NCI-H1105 (cell line): ENCODE results near the gene RASSF8.

Experiments used
- DNase-seq: peaks from one replicate; lab custom pipeline; 2025; lab: John Stamatoyannopoulos, UW

The RASSF8 gene

DNA sequence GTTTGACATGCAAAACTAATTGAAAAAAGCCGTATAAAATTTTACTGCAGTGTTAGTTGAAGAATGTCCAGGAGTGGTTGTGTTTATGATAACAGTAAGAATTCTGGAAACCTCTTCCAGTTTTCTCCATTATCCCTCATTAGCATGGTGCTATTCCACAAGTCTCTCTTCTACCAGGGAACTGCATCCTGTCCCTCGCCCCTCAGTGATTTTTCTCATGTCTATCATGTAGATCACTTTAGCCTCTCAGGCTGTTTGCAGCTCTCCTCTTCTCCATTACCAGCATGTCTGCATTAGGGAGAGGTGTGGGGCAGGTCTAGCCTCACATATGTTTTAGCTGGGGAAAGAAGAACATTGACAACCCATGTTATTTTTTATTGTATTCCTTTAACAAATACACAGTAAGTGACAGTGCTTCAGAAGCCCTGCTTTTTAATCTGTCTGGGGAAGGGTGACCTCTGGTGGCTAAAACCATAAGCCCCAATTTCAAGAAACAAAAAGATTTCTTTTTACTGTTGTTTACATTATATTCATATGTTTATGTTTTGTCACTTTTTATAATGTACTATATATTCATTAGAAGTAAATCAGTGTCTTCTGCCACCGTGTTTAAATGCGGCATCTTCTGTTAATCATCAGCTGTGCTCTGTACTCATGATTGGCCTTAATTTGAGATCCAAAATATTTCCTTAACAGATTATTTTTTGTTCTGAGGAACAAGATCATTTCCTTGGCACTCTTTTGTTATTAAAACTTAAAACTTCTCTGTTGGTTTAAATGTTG, 70.7 kb downstream of the RASSF8 start:
- peak; percentile 16 for DNase-seq

DNA sequence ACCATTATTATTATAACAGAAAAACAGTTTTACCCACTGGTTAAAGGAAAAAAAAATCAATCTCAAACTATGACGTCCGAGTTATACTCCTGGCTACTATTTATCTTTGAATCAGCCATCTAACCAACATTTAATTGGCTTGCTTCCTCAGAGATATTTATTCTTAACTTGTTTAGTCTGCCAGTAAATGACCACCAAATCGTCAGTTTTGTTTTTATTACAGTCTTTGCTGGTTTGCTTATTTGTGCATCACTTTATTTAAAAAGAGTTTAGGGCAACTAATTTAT, 71.2 kb downstream of the RASSF8 start:
- DNase-seq: no peak

DNA sequence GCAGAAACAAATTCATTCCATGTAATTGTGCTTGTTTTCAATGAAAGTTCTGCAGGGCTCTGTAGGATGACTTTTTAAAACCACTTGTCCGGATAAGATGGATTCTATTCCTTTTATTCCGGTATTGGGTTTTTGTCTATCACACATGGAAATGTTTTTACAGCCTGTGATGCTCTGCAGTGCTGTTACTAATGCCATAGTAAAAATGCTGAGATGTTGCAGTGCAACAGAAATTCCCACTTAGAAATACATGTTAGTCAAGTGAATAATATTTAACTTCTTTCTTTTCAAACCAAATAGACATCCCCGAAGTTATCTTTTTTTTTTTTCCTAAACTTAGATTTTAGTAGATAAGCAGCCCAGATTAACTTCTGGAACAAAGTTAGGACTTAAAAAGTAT, 71.9 kb downstream of the RASSF8 start:
- no peak for DNase-seq

DNA sequence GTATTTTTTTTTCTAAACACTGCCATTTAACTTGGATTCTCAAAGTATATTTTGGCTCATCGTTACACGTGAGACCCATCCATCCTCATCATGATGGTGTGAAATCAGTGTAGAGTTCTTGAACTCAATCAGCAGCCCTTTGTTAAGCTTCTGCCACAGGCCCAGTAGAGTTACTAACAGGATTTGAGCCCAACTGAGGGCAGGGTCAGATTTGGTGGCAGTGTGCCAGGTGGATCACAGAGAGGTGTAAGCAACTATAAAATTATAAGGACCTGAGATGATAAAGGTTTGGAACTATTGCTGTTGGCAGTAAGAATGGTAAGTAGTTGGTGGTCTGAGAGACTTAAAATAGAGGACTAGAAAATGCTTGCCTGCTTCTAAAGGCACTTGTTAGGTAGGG, 72.8 kb downstream of the RASSF8 start:
- DNase-seq: no peak

DNA sequence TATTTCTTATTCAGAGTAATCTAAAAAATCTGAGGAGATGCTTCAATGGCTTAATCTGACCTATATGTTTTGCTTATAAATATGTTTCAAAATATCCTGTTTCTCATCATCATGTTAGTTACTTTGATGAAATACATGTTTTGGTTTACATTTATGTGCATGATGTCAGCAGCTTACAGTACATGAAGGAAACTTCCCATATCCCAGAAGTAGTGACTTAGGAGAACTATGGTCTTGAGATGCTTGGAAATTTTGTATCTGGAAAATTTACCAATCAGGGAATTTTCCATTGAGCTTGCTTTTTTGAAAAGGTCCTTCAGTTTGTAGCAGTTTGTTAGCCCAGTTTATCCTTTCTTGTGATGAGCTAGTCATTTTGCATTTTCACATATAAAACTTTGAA, 73.3 kb downstream of the RASSF8 start:
- DNase-seq: no peak

DNA sequence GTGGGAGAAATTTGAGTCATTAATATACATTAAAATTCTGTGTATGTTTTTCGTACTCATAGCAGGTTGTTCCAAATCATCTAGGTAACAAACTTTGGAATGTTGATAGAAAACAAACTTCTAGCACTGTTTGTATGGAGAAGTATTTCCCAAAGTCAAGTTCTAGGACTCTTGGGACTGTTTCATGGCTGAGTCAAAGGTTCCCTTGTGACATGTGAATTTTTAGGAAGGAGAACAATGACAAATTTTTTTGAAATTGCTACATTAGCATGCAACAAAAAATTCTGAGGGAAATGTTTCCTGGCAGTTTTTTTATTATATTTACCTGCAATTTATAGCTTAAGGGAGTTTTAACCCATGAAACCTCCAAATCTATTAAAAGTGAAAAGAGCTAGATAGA, 73.8 kb downstream of the RASSF8 start:
- DNase-seq: no peak

DNA sequence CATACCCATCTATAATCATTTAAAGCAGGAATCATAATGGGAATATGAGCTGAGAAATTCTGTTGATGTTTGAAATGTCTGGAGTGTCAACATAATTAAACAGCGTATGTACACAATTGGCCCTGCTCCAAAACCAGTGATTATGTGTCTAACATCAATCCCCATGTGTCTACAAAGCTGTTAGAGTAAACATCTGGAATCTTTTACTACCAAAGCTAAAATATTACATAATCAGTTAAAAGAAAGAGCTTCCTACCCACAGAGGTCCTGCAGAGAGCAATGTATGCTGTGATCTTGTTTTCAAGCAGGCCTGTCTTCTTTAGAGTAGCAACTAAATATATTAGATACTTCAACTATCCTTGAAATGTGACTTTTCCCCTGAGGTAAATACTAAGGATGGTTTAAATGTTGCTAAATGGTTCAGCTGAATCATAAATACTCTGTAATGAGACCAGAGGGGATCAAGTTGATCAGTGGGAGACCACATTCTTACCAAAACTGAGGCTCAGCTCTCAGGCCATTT, 74.3 kb downstream of the RASSF8 start:
- peak; percentile 16 for DNase-seq

DNA sequence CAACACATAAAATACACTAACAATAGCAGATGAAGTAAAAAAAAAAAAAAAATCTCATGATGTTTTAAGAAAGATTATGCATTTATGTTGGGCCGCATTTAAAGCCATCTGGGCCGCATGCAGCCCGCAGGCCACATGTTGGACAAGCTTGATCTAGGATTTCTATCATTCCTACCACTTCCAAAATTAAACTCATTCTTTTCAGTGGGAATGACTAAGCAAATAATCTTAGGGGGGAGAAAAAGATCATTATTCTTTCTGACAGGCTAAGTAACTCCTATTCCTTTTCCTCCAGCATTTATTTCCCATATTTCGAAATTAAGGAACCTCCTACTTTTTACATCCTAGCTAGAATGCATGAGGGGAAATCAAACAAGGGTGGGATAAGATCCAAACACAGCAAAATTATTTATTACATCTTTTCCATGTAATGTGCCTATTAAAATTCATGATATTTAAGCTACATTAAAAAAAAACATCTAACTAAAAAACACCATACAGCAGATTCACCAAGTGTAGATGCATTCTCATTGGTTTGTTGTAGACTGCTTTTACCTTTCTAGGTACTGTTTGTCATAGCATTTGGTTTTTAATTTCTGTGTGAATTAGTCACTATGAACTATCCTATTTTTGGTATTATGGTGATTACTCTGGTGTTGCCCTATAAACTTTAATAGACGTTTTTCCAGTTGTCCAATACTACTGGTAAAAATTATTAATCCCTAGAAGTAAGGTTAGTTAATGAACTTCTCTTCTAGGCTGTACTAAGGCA, 76.1 kb downstream of the RASSF8 start:
- DNase-seq: no peak

DNA sequence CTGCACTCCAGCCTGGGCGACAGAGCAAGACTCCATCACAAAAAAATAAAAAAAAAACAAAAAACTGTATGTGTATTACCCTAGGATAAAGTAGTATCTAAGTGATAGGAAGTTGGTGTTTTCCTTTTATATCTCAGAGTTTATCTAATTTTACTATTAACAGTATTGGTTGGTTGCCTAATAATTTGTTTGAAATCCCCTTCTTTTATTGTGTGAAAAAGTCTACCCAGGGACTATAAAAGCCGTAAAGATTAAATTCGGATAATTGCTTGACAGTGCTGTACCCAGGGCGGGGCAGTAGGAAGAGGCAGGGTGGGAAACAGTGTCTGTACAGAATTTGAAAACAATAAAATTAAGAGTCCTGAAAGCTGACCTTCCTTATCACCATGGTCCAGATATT, 78.4 kb downstream of the RASSF8 start:
- DNase-seq: no peak

DNA sequence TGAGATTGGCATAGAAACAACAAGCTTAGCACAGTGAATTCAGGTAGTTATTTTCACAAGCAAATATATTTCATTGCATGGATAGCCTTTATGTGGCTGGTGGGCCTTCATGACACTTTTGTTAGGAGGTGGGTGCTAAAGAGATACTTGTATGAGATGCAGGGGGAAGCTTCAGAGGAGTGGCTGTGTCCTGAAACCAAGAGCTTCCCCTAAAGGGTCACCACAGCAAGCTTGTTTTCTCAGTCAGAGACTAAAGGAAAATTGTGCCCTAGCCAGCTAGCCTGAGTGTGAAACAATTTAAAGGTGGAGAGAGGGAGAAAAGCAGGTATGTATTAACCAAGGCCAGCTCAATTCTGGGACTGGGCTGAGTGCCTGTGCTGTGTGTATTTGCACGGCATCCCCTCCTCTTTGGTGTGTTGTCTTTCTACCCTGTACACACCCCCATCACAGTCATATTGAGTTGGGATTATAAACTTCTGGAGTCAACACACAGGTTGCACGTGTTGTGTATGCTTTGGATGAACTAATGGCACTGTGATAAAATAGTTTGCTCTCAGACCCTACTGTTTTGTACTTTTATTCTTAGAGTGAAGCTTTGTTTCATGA, 79.2 kb downstream of the RASSF8 start:
- DNase-seq: no peak

DNA sequence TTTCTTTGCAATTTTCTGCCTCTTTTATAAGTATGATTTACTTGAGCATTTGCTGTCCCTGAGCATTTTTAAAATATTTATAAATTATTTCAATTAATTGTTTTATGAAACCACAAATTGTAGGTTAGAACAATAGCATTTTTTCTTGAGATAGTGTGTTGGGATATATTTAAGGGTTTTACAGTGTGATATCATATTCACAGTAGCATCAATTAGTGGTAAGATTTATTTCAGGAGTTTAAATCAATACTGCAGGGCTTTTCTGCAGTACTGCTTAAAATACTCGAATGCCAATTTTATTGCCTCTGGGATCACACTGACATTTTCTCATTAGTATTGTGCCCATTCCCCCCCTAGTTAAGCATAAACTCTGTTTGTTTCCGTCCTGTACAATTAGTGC, 84.2 kb downstream of the RASSF8 start:
- no peak for DNase-seq

DNA sequence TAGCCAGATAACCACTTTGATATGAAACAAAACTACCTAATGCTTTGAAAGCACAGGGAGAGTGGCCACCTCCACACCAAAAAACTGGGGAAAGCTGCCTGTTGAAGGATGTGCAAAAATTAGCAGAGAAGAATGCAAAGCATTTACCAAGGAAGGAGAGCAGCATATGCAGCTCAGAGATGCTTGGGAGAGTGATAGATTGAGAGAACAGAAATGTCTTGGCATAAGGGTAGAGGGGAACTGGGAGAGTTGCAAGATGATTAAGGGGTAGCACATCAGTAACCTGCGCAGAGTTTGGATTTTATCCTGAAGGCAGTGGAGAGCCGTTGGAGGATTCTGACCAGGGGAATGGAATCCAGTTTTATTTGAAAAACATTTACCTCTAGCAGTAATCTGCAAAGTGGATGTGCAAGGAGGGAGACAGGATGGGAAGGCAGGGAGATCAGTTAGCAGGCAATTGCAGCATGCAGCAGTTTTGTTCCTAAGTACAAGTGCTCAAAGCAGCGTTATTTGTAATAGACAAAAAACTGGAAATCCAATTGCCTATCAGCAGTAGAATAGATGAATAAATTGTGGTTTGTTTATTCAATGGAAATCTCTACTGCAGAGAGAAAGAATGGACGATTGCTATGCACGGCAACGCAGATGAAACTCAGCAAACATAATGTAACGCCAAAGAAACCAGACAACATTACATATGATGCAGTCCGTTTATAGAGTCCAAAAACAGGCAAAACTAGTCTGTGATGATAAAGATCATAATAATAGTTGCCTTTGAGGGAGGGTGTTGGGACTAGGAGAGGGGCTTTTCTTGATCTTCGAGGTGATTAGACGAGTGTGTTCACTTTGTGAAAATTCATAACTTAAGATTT, 84.9 kb downstream of the RASSF8 start:
- no peak for DNase-seq

DNA sequence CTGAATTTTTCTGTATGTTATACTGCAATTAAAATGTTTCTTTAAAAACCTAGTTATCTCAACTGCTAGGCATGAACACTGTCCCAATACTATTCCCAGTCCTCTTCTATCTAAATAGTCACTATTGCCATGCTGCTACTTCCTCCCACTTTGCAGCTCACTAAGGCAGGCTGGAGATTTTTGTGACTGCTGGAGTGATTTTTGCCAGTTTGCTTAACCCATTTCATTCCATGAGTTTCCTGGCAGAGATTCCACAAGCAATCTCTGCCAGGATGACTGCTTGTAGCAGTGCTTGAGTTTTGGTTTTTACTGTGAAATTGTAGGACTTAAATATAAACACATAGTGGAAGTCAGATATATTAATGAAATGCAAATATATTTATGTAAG, 85.5 kb downstream of the RASSF8 start:
- DNase-seq: no peak

DNA sequence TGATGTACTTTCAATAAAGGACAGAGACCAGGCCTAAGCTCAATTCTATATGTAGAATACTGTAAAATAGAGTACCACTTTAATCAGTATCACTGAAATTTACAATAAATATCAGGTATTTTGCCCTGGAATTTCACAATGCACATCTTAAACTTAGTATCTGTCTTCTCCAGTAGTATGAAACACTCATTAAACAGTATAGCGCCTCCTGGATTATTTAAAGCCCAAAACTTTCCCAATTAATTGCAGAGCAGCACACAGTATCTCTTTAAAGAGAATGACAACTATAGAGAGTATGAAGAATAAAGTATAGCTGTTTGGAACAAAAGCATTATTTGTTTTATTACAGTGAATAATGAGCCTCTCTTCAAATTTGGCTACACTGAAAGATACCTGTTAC, 86.1 kb downstream of the RASSF8 start:
- no peak for DNase-seq

DNA sequence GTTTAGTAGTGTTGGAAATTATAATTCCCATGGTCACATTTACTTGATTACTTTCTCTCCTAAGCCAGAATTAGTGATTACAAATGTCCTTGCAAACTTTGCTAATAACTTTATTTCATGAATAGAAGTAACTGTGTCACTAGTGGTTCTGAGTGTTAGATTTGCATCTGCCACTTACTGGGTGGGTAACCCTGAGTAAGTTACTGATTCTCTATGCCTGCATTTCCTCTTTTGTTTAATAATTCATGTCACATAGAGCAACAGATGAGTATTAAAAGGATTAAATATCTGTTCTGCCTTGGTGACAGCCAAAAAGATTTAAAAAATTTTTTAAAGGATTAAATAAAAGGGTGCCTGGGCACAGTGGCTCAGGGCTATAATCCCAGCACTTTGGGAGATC, 87.7 kb downstream of the RASSF8 start:
- DNase-seq: no peak

DNA sequence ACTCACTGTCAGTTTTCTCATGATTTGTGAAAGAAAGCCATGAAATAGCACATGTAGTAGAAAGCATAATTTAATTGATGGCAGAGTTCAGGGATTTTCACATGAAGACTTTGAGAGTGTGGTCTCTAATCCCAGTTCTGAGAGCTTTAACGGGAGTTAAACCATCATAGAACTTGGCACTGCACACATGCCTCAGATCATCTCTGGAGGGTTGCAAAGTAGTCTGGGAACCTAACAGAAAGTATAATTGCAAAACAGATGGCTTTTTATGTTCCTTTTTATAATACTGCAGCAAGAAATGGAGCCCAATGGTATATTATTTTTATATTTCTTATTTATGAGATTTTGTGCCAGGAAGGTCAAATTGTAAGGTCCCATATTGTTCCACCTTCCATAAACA, 88.4 kb downstream of the RASSF8 start:
- no peak for DNase-seq

DNA sequence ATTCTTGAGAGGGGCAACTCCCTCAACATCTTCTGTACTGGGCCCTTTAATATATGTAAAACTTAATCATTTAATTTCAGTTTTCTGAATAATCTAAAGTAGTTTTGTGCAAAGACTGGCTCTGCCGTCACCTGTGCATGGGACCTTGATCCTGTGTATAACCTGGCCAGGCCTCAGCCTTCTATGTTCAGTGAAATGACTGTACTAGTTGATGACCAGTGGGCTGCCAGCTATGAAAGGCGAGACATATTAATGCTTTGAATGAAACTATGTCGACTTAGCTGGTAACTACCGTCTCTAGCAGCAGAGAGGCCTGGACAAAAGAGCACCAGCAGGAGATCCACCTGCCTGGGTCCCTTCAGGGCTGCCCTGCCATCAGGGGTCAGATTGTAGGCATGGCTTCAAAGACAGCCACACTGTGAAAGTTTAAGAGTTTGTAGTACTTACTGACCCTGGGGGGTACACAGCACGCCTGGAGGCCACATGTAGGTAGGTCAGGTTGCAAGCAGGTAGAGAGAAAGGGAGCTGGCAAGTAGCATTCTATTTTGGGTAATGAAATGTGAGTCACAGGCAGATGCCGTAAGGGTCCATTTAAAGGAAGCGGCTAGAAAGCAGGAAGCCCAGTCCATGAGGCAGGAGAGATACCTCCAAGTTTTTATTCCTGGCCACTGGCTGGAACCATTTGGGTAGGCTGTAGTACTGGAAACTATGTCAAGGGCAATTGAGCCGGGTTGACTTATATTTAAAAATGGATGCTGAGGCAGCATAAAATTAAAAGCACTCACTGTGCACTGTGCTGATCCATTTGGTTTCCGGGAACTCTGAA, 89.1 kb downstream of the RASSF8 start:
- DNase-seq: no peak

DNA sequence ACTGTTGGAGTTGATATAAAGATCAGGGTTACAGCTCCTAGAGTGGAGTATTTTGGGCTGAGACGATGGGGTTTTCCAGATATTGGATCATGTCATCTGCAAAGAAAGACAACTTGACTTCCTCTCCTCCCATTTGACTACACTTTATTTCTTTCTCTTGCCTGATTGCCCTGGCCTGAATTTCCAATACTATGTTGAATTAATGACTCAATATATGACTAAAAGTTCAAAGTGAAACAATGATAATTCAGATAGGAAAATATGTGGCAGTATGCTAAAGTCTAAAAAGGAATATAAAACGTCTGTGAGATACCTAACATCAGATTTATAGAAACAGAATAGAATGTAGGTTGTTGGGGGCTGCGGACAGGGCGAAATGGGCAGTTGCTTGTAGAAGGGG, 94.2 kb downstream of the RASSF8 start:
- DNase-seq: no peak

DNA sequence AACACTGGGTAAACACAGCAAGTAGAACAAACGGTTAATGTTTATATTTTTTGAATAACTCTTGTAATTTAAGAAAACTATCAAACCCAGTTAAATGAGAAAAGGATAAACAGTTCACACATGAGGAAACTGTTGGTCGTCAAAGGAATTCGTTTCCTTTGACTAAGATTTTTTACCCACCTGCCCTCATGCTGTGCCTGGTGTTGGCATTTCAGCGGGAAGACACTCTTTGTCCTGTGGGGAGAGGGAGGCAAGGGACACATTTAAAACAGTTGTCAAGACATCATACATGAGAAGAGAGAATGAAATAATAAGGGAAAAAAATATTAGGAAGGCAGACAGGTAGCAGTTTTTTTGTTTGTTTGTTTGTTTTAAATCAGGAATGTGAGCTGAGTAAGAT, 95.9 kb downstream of the RASSF8 start:
- DNase-seq: no peak

DNA sequence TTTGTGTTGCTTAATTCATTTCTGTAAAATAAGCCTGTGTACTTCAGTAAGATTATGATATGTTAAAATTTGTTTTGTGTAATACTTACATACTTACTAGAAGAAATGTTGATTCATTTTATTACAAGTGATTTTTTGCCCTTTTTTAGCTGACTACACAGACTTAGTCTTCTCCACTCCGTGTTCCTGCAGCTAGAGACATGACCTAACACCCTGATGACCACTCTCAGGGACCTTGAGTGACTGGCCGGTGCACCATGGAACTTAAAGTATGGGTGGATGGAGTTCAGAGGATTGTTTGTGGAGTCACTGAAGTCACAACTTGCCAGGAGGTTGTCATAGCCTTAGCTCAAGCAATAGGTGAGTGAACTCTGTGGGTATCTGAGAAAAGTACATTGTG, 96.6 kb downstream of the RASSF8 start:
- DNase-seq: no peak

DNA sequence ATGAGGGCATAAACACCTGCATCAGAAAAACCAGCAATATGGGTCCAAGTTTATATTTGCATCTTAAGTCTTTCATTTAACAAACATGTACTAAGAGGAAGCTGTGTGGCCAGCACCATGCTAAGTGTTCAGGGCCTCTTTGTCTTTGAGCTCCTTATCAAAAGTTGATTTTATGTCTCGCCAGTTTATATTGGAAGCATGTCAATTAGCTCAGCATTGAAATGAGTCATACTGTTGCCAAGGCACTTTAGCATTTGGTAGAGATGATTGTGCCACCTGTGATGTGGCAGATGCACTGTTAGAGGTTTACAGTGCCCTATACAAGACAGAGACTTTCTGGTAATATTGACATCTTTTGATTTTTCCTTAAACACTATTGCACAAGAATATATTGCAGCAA, 97.9 kb downstream of the RASSF8 start:
- DNase-seq: peak; percentile 52
